GM12878 (cell line): Measurements from ENCODE around the gene KIF6. TPM values are rescaled to one million over a fixed set of nuclear protein-coding genes. Genes with fewer than 3 reads are reported as not detected.
A peak's percentile ranks its signal among the peaks of the same experiment; 100 is the strongest.

Experiments
- ATAC-seq: fragments of 200-7000 bp; cut with Tn5 transposase; 3 replicates; pipeline ENCODE4 v1.9.1; 2020; ENCODE audit warnings: mild to moderate bottlenecking, moderate library complexity
- BruUV-seq: library from RNA; stranded (reverse); fragments of 400-500 nt; replicated peaks from 2 replicates; lab custom pipeline; 2021; lab: Mats Ljungman, UMichigan
- CTCF ChIA-PET: fragments of 300-600 bp; sonication (Branson Sonifier 250); formaldehyde crosslinking; extraction: SDS; loops from one replicate; lab custom pipeline; 2021; ENCODE audit warnings: inconsistent platforms; lab: Yijun Ruan, JAX
- POLR2A ChIA-PET: fragments of 350-600 bp; formaldehyde crosslinking; extraction: SDS; loops from one replicate; lab custom pipeline; 2021; ENCODE audit warnings: inconsistent platforms; lab: Charles Lee
- RAD21 ChIA-PET: fragments of 300-600 bp; sonication (Branson Sonifier 250); formaldehyde crosslinking; loops from one replicate; lab custom pipeline; 2023; ENCODE audit warnings: antibody characterized with exemption; ENCODE audit not compliant: unreplicated experiment; lab: Charles Lee
- SMC1A ChIA-PET: fragments of 300-600 bp; sonication (Branson Sonifier 250); formaldehyde crosslinking; loops from one replicate; lab custom pipeline; 2023; ENCODE audit not compliant: unreplicated experiment, uncharacterized antibody; lab: Charles Lee
- DNase-seq: peaks from one replicate; pipeline ENCODE4 v3.0.0-alpha.2; 2011; ENCODE audit warnings: low read depth, low spot score
- FAIRE-seq: peaks from 3 replicates; lab custom pipeline; 2011; peaks lifted over from hg19 to GRCh38; lab: Jason Lieb, UNC
- H2AFZ ChIP-seq: 2 replicates; pipeline ENCODE4 v1.6.0; 2011; ENCODE audit warnings: low read depth, low read length, control low read depth; ENCODE audit not compliant: control insufficient read depth
- H3K27ac ChIP-seq: 2 replicates; pipeline ENCODE4 v1.5.1; 2011; ENCODE audit warnings: control low read depth; ENCODE audit not compliant: control insufficient read depth, insufficient read depth
- H3K27me3 ChIP-seq, 2 experiments: replicated peaks in 1 of 2; 2 replicates each; pipeline versions ENCODE4 v1.6.0 to v1.6.1; 2011; ENCODE audit warnings: low read length in 1 of 2; ENCODE audit not compliant: control insufficient read depth in 2 of 2, insufficient read depth in 2 of 2
- H3K36me3 ChIP-seq, 2 experiments: 2 replicates each; pipeline ENCODE4 v1.5.1; 2011; ENCODE audit warnings: low read length in 1 of 2; ENCODE audit not compliant: control insufficient read depth in 2 of 2, insufficient read depth in 2 of 2
- H3K4me1 ChIP-seq: 2 replicates; pipeline ENCODE4 v1.6.1; 2011; ENCODE audit warnings: mild to moderate bottlenecking, low read length, moderate library complexity, mixed read lengths; ENCODE audit not compliant: control insufficient read depth, insufficient read depth
- H3K4me2 ChIP-seq: 2 replicates; pipeline ENCODE4 v1.6.0; 2011; ENCODE audit warnings: control low read depth; ENCODE audit not compliant: control insufficient read depth, insufficient read depth
- H3K4me3 ChIP-seq: fragments of 200-600 bp; sonication (generic); 2 replicates; pipeline ENCODE4 v1.5.1; 2016
- H3K79me2 ChIP-seq: 2 replicates; pipeline ENCODE4 v1.6.0; 2011; ENCODE audit warnings: low read length; ENCODE audit not compliant: control insufficient read depth, insufficient read depth
- H3K9ac ChIP-seq: 2 replicates; pipeline ENCODE4 v1.8.0; 2011; ENCODE audit warnings: low read length, control low read depth, mixed read lengths; ENCODE audit not compliant: control insufficient read depth, insufficient read depth
- H3K9me3 ChIP-seq: replicated peaks from 3 replicates; pipeline ENCODE4 v1.5.1; 2011; ENCODE audit warnings: mild to moderate bottlenecking, low read length; ENCODE audit not compliant: control insufficient read depth, insufficient read depth
- H4K20me1 ChIP-seq: 2 replicates; pipeline ENCODE4 v1.6.0; 2011; ENCODE audit not compliant: control insufficient read depth, insufficient read depth
- BCL11A ChIP-seq: IDR thresholded peaks from 2 replicates; pipeline ENCODE4 v1.6.1; 2011; ENCODE audit warnings: low read depth, low read length
- CHD2 ChIP-seq: IDR thresholded peaks from 2 replicates; pipeline ENCODE4 v1.6.1; 2011; ENCODE audit warnings: low read depth, low read length, improper control_type of control experiment, borderline replicate concordance
- ELK1 ChIP-seq: IDR thresholded peaks from 2 replicates; pipeline ENCODE4 v1.6.1; 2012; ENCODE audit warnings: low read depth, low read length, improper control_type of control experiment
- GATAD2B ChIP-seq: fragments of 450-650 bp; conservative IDR thresholded peaks from 2 replicates; pipeline ENCODE4 v1.6.1; 2017; ENCODE audit warnings: low read depth, mild to moderate bottlenecking, moderate library complexity
- HDGF ChIP-seq: fragments of 450-650 bp; IDR thresholded peaks from 2 replicates; pipeline ENCODE4 v1.6.1; 2016; ENCODE audit warnings: antibody characterized with exemption
- KDM1A ChIP-seq: fragments of 200-600 bp; sonication (generic); IDR thresholded peaks from 2 replicates; pipeline ENCODE4 v1.6.1; 2016; ENCODE audit warnings: borderline replicate concordance
- MEF2A ChIP-seq: IDR thresholded peaks from 2 replicates; pipeline ENCODE4 v1.6.1; 2011; ENCODE audit warnings: low read depth, mild to moderate bottlenecking, low read length, moderate library complexity; ENCODE audit not compliant: insufficient read depth
- PML ChIP-seq: IDR thresholded peaks from 2 replicates; pipeline ENCODE4 v1.6.1; 2012; ENCODE audit warnings: low read length, inconsistent platforms
- RCOR1 ChIP-seq: conservative IDR thresholded peaks from 2 replicates; pipeline ENCODE4 v1.6.1; 2012; ENCODE audit warnings: low read depth, low read length, improper control_type of control experiment
- SREBF1 ChIP-seq: IDR thresholded peaks from 2 replicates; pipeline ENCODE4 v1.6.1; 2012; ENCODE audit warnings: mild to moderate bottlenecking, low read length
- TBL1XR1 ChIP-seq: IDR thresholded peaks from 2 replicates; pipeline ENCODE4 v1.6.1; 2012; ENCODE audit warnings: low read depth, low read length, improper control_type of control experiment
- TCF3 ChIP-seq: IDR thresholded peaks from 2 replicates; pipeline ENCODE4 v1.6.1; 2012; ENCODE audit warnings: low read depth, mild to moderate bottlenecking, low read length, borderline replicate concordance; ENCODE audit not compliant: insufficient read depth
- ZBED1 ChIP-seq: IDR thresholded peaks from 2 replicates; pipeline ENCODE4 v1.6.1; 2016; ENCODE audit warnings: borderline replicate concordance
- ZNF207 ChIP-seq: fragments of 450-650 bp; IDR thresholded peaks from 2 replicates; pipeline ENCODE4 v1.6.1; 2014; ENCODE audit warnings: antibody characterized with exemption, mild to moderate bottlenecking, borderline replicate concordance
- ZNF384 ChIP-seq: IDR thresholded peaks from 2 replicates; pipeline ENCODE4 v1.6.1; 2012; ENCODE audit warnings: low read depth, mild to moderate bottlenecking, low read length, improper control_type of control experiment, borderline replicate concordance
- ZNF622 ChIP-seq: fragments of 450-650 bp; IDR thresholded peaks from 2 replicates; pipeline ENCODE4 v1.6.1; 2017; ENCODE audit warnings: mild to moderate bottlenecking, inconsistent platforms
- WGBS: methylation state at CpG from one replicate; pipeline ENCODE4 v1.1.6; 2016; ENCODE audit warnings: low lambda C conversion rate; ENCODE audit not compliant: insufficient replicate concordance, insufficient coverage; ENCODE audit errors: missing lambda C conversion rate; 5-methylcytosine and 5-hydroxymethylcytosine counted together
- in situ Hi-C: fragments of 300-500 bp; cut with MboI; formaldehyde crosslinking; loops from 9 replicates; pipeline ENCODE4 v1.14.3; 2018; ENCODE audit warnings: mixed read lengths
- intact Hi-C: fragments of 100-400 bp; cut with micrococcal nuclease; formaldehyde crosslinking; loops from one replicate; pipeline ENCODE4 v1.14.2; 2022; ENCODE audit not compliant: unreplicated experiment
- polyA plus RNA-seq, 11 experiments: library from polyadenylated mRNA; depleted of rRNA in 4 of 11; unstranded in 6 of 11; stranded (reverse) in 5 of 11; fragments of >200 nt; fragmentation: Nextera tagmentation in 4 of 11; fragmentation: Illumina TruSeq in 1 of 11; extraction: Ambion mirVana in 4 of 11; extraction: Trizol in 1 of 11; gene quantifications; 1 replicate in 1 of 11; 2 replicates in 10 of 11; pipeline versions ENCODE4 v1.2.1 to v1.2.3, GENCODE V29; 2011 to 2016; ENCODE audit warnings: inconsistent platforms in 2 of 11, missing spikeins in 2 of 11, low read depth in 1 of 11
- total RNA-seq, 4 experiments: library from RNA; depleted of rRNA in 3 of 4; stranded (reverse); fragments of >200 nt in 3 of 4; fragmentation: Illumina TruSeq in 1 of 4; extraction: Trizol in 1 of 4; gene quantifications; 2 replicates each; pipeline versions ENCODE4 v1.2.1 to v1.2.3, GENCODE V29; 2013 to 2021
- TF ChIP-seq, protein P1 (sequence below): fragments of 450-650 bp; IDR thresholded peaks from 2 replicates; pipeline ENCODE4 v1.6.1; 2018; ENCODE audit warnings: mild to moderate bottlenecking, low read depth, moderate library complexity; ENCODE audit not compliant: partially characterized antibody

Gene KIF6
- total and polyA plus RNA-seq, 10 of the 15 experiments (the other 5 are each of a cell fraction or from before 2014, with no cell fraction given): 0.09 to 1.0 (median 0.28) TPM

DNA sequence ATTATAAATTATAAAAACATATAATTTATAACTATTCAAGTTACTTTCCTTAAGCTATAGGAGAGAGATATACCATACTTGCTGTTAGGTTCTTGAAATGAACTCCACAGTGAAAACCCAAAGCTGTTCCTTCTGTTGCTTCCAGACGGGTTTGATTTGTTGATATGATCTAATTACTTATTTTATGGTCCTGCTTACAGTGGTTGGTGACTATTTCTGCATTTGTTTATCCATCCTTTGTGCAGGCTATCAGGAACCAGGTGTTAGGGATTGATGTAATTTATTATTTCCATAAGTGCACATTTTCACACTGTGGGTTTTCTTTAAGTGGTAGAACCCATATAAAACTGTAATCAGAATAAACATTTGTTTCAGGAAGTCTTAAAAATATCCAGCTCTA is 167.1 kb downstream of the KIF6 start:
- in situ Hi-C loops: no loop called here
- no peaks in the 10 kb centered on the region for H3K9me3 ChIP-seq
- no TSS peak for BruUV-seq
- no peak overlapping the region for H2AFZ ChIP-seq
- FAIRE-seq (no peak), DNase-seq (no peak), ATAC-seq (no peak)
- ChIA-PET SMC1A (interaction anchor here (1.0 to 1.2 kb wide), 2 partner anchors 10 to 21 kb away, joined by 3 to 5 read pairs; no protein-coding TSS in a partner anchor), CTCF (interaction anchor here (1.1 kb wide), 1 partner anchor 14 kb away, joined by 6 read pairs; no protein-coding TSS in a partner anchor), RAD21 (no interaction called here), POLR2A (no interaction called here)
- H3K79me2 ChIP-seq: no peaks in the 10 kb centered on the region
- no peak overlapping the region for H3K4me2 ChIP-seq
- no peaks in the 10 kb centered on the region for H3K4me1 ChIP-seq
- no peak overlapping the region for H3K9ac ChIP-seq
- H4K20me1 ChIP-seq: no peaks in the 10 kb centered on the region
- no peaks in the 10 kb centered on the region for H3K27me3 ChIP-seq
- no peak overlapping the region for H3K27ac ChIP-seq
- 0% methylated on average over 1 of the region's 1 CpG for WGBS
- no peak for TF ChIP-seq KDM1A
- no peak for TF ChIP-seq SREBF1
- no peak for TF ChIP-seq RCOR1
- no peak for TF ChIP-seq ZNF622
- no peak for TF ChIP-seq ELK1
- TF ChIP-seq CHD2: no peak
- TF ChIP-seq ZNF384: no peak
- TF ChIP-seq, all 136 proteins: peak for 0
- Histone ChIP-seq H3K36me3 (no peaks in the 10 kb centered on the region), H3K4me3 (no peak overlapping the region)
- intact Hi-C loops: no loop called here

DNA sequence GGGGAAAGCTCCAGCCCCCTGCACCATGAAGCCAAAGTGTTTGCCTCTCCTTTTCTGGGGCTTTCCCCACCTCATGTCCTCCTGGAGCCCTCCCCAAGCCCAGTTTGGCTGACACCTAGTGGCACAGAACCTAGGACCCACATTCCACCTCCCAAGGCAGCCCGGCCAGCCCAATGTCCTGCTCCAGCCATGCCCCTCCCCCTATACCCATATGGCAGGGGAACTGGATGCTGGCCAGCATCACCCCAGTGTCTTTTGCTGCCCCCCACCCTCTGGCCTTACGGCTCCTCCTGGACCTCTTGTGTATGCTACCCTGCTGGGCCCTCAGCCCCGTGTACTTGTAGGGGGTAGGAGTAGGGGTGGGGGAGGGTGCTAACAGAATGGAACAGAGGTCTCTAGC is 170.1 kb downstream of the KIF6 start:
- H4K20me1 ChIP-seq: no peaks in the 10 kb centered on the region
- intact Hi-C loops (no loop called here), in situ Hi-C loops (no loop called here)
- no peaks in the 10 kb centered on the region for H3K9me3 ChIP-seq
- H3K79me2 ChIP-seq: no peaks in the 10 kb centered on the region
- H3K4me1 ChIP-seq: no peaks in the 10 kb centered on the region
- no peak overlapping the region for H3K9ac ChIP-seq
- no peak overlapping the region for H3K4me2 ChIP-seq
- H3K27me3 ChIP-seq: no peaks in the 10 kb centered on the region
- H3K36me3 ChIP-seq: no peaks in the 10 kb centered on the region
- H3K4me3 ChIP-seq: no peak overlapping the region
- no TSS peak for BruUV-seq
- no peak overlapping the region for H2AFZ ChIP-seq
- no peak for FAIRE-seq
- H3K27ac ChIP-seq: no peak overlapping the region
- ChIA-PET RAD21 (interaction anchor here (1.2 kb wide), 1 partner anchor 12 kb away, joined by 3 read pairs; no protein-coding TSS in a partner anchor), SMC1A (no interaction called here), CTCF (interaction anchor here (2.8 kb wide), 1 partner anchor 11 kb away, joined by 15 read pairs; no protein-coding TSS in a partner anchor), POLR2A (no interaction called here)
- no peak for DNase-seq
- WGBS: 61% methylated on average over 3 of the region's 3 CpGs
- peak; percentile 45 for ATAC-seq
- TF ChIP-seq PML (no peak), HDGF (no peak), SREBF1 (no peak), BCL11A (no peak), MEF2A (no peak), TCF3 (no peak), GATAD2B (no peak), TBL1XR1 (no peak), ZBED1 (no peak), ZNF207 (no peak)
- TF ChIP-seq, protein P1, sequence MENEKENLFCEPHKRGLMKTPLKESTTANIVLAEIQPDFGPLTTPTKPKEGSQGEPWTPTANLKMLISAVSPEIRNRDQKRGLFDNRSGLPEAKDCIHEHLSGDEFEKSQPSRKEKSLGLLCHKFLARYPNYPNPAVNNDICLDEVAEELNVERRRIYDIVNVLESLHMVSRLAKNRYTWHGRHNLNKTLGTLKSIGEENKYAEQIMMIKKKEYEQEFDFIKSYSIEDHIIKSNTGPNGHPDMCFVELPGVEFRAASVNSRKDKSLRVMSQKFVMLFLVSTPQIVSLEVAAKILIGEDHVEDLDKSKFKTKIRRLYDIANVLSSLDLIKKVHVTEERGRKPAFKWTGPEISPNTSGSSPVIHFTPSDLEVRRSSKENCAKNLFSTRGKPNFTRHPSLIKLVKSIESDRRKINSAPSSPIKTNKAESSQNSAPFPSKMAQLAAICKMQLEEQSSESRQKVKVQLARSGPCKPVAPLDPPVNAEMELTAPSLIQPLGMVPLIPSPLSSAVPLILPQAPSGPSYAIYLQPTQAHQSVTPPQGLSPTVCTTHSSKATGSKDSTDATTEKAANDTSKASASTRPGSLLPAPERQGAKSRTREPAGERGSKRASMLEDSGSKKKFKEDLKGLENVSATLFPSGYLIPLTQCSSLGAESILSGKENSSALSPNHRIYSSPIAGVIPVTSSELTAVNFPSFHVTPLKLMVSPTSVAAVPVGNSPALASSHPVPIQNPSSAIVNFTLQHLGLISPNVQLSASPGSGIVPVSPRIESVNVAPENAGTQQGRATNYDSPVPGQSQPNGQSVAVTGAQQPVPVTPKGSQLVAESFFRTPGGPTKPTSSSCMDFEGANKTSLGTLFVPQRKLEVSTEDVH: no peak
